Measurements from ENCODE around the gene EFL1.

The EFL1 gene

DNA sequence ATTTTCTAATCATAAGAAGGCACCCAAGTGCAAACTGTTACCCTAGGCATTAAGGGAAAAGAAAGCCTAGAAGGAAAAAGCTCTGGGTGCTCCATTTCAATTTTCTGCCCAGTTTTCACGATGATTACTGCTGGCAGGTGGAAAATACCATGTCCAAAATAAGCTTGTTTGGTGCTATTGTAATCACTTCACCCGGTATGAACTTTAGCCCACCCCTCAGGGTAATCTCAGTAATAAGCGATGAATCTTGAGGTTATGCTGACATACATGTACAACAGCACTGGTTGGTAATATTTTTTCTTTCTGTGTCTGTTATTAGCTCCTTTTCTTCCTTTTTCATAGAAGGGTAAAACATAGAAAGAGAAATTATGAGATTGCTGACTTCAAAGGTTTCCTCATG, 128.1 kb downstream of the EFL1 start:
- no peak for DNase-seq
- Histone ChIP-seq H3K4me3 (ENCODE audit: low read depth, low read length) (no peak overlapping the region), H3K27me3 (replicated peaks) (no peaks in the 10 kb centered on the region), H3K36me3 (replicated peaks) (no peaks in the 10 kb centered on the region), H3K27ac (no peak overlapping the region)
- in situ Hi-C loops (cut with HindIII; ENCODE audit: low pct_ligation_motif_present, low sequenced_read_pairs), result no loop called here
- TF ChIP-seq, protein P1, sequence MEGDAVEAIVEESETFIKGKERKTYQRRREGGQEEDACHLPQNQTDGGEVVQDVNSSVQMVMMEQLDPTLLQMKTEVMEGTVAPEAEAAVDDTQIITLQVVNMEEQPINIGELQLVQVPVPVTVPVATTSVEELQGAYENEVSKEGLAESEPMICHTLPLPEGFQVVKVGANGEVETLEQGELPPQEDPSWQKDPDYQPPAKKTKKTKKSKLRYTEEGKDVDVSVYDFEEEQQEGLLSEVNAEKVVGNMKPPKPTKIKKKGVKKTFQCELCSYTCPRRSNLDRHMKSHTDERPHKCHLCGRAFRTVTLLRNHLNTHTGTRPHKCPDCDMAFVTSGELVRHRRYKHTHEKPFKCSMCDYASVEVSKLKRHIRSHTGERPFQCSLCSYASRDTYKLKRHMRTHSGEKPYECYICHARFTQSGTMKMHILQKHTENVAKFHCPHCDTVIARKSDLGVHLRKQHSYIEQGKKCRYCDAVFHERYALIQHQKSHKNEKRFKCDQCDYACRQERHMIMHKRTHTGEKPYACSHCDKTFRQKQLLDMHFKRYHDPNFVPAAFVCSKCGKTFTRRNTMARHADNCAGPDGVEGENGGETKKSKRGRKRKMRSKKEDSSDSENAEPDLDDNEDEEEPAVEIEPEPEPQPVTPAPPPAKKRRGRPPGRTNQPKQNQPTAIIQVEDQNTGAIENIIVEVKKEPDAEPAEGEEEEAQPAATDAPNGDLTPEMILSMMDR (IDR thresholded peaks at IDR 0.05; ENCODE audit: low read depth, low read length, missing control alignments), result no peak

DNA sequence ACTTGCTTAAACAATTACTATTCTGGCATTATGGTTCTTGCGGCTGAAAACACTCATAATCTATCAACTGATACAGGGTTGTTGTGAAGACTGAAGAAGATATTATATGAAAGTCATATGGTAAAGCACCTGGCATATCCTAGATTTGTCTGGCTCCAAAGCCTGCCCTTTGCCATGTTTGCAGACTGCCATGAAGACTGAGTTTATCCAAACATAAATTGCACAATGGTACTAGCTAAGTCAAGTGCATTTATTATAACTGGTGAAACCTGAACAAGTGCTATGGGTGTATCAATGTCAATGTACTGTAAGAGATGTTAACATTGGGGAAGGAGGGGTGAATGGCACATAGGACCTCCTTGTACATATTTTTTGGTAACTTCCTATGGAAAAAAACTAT, 129.3 kb downstream of the EFL1 start:
- no peaks in the 10 kb centered on the region for H3K27me3 ChIP-seq (replicated peaks)
- peak overlapping the region; percentile 82 for H3K27ac ChIP-seq
- no peak for DNase-seq
- TF ChIP-seq, protein P1 (IDR thresholded peaks at IDR 0.05; ENCODE audit: low read depth, low read length, missing control alignments), result no peak
- in situ Hi-C loops (cut with HindIII; ENCODE audit: low pct_ligation_motif_present, low sequenced_read_pairs), result no loop called here
- no peak overlapping the region for H3K4me3 ChIP-seq (ENCODE audit: low read depth, low read length)
- no peaks in the 10 kb centered on the region for H3K36me3 ChIP-seq (replicated peaks)

DNA sequence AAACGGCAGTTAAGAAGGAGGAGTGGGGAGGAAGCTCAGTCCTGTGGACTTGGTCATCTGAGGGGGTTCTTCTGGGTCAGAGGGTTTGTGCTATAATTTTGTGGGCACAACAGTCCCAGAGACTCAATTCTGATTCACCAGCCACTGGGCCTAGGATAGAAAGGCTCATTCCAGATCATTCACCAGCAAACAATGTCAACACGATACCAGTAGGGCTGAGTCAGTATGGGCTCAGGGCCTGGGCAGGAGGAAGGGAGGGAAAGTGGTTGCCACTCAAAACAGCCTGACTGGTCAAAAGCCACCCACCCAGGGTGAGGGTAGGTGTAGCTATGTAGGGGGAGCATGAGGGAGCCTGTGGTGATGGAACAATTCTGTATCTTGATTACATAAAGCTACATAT, 129.8 kb downstream of the EFL1 start:
- no peaks in the 10 kb centered on the region for H3K36me3 ChIP-seq (replicated peaks)
- TF ChIP-seq, protein P1 (IDR thresholded peaks at IDR 0.05; ENCODE audit: low read depth, low read length, missing control alignments), result no peak
- H3K4me3 ChIP-seq (ENCODE audit: low read depth, low read length), result no peak overlapping the region
- peak; percentile 89 for DNase-seq
- peak overlapping the region; percentile 82 for H3K27ac ChIP-seq
- H3K27me3 ChIP-seq (replicated peaks), result no peaks in the 10 kb centered on the region
- in situ Hi-C loops (cut with HindIII; ENCODE audit: low pct_ligation_motif_present, low sequenced_read_pairs), result no loop called here

GRCh38 chr15:82132096-82132495, 130.4 kb downstream of the EFL1 start:
- in situ Hi-C loops (cut with HindIII; ENCODE audit: low pct_ligation_motif_present, low sequenced_read_pairs), result no loop called here
- TF ChIP-seq, protein P1 (IDR thresholded peaks at IDR 0.05; ENCODE audit: low read depth, low read length, missing control alignments), result no peak
- no peak for DNase-seq
- no peaks in the 10 kb centered on the region for H3K36me3 ChIP-seq (replicated peaks)
- no peaks in the 10 kb centered on the region for H3K27me3 ChIP-seq (replicated peaks)
- no peak overlapping the region for H3K4me3 ChIP-seq (ENCODE audit: low read depth, low read length)
- peak overlapping the region; percentile 82 for H3K27ac ChIP-seq

DNA sequence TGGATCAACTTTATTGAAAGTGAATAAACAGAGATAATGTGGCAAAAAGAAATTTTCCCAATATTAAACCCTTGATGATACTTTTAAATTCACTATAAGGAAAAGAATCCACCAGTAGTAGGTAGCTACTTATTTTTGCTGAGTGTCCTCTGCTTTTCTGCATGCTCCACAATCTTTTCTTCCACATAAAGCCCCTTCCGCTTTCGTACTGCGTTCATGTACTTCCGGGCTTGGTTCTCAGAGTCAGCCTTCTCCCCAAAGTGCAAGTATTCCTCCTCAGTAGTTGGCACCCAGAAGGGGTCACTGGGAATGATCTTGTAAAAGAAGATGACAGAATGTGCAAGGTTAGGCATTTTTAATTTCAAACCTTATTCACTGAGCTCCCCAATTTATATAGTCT, 132.3 kb downstream of the EFL1 start:
- TF ChIP-seq, protein P1 (IDR thresholded peaks at IDR 0.05; ENCODE audit: low read depth, low read length, missing control alignments), result no peak
- DNase-seq, result no peak
- Histone ChIP-seq H3K4me3 (ENCODE audit: low read depth, low read length) (no peak overlapping the region), H3K36me3 (replicated peaks) (no peaks in the 10 kb centered on the region), H3K27ac (peak overlapping the region; percentile 73), H3K27me3 (replicated peaks) (no peaks in the 10 kb centered on the region)
- in situ Hi-C loops (cut with HindIII; ENCODE audit: low pct_ligation_motif_present, low sequenced_read_pairs), result no loop called here

DNA sequence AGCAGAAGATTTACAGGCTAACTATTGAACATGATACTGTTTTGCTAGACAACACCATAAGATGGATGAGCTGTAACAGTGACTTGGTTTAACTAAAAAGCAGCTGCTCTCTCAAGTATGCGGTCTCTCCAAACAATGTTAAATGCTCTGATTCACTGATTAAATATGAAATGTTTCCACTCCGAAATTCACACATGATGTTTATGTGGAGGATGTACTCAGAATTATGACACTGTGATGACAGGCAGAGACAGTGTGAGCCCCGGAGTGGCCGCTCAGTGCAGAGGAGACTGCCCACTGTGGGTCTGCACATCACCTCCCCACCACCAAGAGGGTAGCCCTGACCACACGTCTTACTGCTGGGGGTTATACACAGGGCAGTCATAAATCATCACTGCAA, 132.8 kb downstream of the EFL1 start:
- in situ Hi-C loops (cut with HindIII; ENCODE audit: low pct_ligation_motif_present, low sequenced_read_pairs), result no loop called here
- no peak overlapping the region for H3K4me3 ChIP-seq (ENCODE audit: low read depth, low read length)

More for the DNA sequence above, 132.8 kb downstream of the EFL1 start:
- H3K36me3 ChIP-seq (replicated peaks), result no peaks in the 10 kb centered on the region
- TF ChIP-seq, protein P1 (IDR thresholded peaks at IDR 0.05; ENCODE audit: low read depth, low read length, missing control alignments), result no peak
- H3K27me3 ChIP-seq (replicated peaks), result no peaks in the 10 kb centered on the region
- DNase-seq, result peak; percentile 94
- H3K27ac ChIP-seq, result peak overlapping the region; percentile 73

All from brain microvascular endothelial cell (primary cell).